GM18873 (cell line): Measurements from ENCODE around the gene AP5S1.
"Not testable (repeated sequence)": the region's sequence is repeated elsewhere in the genome, so short reads cannot be mapped to it uniquely, and the experiment has no call there.

ENCODE experiments used
- ATAC-seq: cut with Tn5 transposase; IDR thresholded peaks from one replicate; pipeline ENCODE4 v1.9.1; 2021; ENCODE audit warnings: mild to moderate bottlenecking, moderate library complexity, moderate number of reproducible peaks; ENCODE audit not compliant: unreplicated experiment, low FRiP score

Gene AP5S1

DNA sequence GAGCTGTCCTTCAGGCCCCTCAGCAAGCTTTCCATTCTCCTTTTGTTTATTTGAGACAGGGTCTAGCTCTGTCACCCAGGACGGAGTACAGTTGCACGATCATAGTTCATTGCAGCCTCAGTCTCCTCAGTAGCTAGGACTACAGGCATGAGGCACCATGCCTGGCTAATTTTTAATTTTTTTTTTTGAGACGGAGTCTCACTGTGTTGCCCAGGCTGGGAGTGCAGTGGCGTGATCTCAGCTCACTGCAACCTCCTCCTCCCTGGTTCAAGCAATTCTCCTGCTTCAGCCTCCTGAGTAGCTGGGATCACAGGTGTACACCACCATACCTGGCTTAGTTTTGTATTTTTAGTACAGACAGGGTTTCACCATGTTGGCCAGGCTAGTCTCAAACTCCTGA lies 31.1 kb upstream of the AP5S1 start:
- not testable (repeated sequence) for ATAC-seq

DNA sequence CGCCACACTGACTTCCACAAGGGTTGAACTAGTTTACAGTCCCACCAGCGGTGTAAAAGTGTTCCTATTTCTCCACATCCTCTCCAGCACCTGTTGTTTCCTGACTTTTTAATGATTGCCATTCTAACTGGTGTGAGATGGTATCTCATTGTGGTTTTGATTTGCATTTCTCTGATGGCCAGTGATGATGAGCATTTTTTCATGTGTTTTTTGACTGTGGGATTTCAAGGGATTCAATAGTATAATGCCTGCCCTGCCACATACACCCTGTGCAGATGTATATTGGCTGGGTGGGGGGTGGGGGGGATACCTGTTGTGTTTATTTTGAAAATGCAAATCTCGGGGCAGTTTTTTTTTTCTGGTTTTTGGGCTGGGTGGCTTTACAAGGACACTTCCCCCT lies 26.2 kb upstream of the AP5S1 start:
- not testable (repeated sequence) for ATAC-seq

DNA sequence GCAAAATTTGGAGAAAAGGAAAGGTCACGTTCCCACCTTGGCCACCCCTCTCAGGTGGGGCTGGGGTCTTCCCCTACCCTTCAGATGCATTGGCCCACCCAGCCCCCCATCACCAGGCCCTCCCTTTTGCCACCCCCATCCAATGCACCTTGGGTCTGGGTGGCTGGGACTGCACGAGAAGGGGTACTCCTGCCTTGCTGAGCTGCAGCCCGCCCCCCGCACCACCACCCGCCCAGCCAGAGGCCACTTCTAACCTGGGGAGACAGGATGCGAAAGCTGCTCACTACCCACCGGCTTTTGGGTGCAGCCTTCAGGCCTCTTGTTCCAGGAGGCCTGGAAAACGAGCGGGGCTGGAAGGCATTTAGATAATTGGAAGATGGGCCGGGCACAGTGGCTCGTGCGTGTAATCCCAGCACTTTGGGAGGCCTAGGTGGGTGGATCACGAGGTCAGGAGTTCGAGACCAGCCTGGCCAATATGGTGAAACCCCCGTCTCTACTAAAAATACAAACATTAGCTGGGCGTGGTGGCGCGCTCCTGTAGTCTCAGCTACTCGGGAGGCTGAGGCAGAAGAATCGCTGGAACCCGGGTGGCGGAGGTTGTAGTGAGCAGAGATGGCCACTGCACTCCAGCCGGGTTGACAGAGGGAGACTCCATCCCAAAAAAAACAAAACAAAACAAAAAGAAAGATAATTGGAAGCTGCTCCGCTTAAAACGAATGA lies 25.5 kb upstream of the AP5S1 start:
- no peak for ATAC-seq

DNA sequence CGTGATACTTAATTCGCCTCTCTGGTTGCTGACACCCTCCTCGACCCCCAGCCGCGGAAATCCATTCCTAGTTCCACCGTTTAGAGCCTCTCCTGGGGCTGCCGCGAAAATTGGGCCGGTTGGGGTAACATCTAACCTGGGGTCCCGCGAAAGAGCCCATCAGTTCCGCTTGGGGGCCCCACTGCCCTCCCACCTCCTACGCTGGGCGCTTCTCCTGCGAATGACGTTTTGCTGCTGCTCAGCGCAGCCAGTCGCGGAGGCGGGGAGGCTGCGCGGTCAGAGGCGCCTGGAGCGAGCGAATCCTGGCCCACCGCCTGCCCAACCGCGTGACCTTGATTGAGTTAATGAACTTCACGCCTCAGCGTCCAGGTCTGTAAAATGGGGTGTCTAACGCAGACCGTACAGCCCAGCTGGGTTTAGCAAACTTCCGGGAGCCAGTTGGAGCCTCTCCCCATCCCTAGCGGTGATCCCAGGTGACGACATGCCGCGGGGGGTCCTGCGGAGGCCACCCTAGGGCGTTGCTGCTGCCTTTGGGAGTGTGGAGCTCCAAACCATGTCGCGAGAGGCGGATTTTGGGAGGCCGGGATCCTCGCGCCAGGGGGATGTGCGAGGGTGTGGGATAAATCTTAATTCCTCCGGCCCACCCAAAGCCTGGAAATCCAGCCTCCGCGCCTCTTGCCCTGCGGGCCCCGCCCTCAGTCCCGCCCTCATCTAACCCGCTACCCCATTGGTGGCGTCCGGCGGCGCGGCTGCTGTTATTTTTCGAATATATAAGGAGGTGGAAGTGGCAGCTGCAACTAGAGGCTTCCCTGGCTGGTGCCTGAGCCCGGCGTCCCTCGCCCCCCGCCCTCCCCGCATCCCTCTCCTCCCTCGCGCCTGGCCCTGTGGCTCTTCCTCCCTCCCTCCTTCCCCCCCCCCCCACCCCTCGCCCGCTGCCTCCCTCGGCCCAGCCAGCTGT lies 24.6 kb upstream of the AP5S1 start, which contains the start of gene CDC25B:
Gene CDC25B (plus strand): TSS at position 800 of the 958 bp plus-strand sequence. CDS start 222 bp downstream, outside the sequence.
- ATAC-seq = peak; percentile 44

DNA sequence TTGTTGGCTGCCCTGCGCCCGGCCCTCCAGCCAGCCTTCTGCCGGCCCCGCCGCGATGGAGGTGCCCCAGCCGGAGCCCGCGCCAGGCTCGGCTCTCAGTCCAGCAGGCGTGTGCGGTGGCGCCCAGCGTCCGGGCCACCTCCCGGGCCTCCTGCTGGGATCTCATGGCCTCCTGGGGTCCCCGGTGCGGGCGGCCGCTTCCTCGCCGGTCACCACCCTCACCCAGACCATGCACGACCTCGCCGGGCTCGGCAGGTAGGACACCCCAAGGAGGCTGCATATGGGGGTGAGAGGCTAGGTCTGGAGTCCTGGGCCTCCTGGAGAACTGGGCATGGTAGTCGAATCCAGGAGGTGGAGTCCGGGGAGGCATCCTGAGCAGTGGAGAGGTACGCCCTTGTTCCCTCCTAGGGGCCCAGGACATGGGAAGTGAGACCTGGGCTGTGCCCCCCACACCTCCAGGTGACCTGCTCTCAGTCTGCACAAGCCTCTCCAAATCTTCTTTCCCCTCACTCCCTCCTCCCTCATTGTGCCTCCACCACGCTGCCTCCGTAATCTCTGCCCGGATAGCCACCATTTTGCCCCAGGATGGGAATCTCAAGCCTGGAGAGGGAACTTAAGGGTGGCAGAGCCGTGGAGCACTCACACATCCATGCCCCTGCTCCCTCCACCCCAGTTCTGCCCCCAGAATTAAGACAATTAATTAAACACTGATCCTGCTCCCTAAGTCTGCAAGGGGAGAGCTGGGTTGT lies 23.7 kb upstream of the AP5S1 start:
- no peak for ATAC-seq

DNA sequence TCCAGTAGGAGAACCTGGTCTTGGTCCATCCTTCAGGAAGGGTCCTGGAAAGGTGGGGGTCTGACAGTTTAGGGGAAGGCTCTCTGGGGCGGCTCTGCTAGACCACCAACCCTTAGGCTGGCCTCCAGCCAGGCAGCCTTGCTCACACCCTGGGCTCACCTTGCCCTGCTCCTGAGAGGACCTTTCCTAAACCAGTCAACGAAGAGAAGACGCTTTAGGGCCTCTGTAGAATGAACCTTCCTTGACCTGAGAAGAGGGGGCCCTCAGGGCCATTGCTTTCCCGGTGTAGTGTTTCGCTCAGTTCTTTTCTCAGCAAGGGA lies 23.2 kb upstream of the AP5S1 start:
- no peak for ATAC-seq

GRCh38 chr20:3797592-3798372 lies 22.6 kb upstream of the AP5S1 start:
- no peak for ATAC-seq

- no peak for ATAC-seq
Observed at GRCh38 chr20:3798373-3798768, 22.0 kb upstream of the AP5S1 start.

- no peak for ATAC-seq
Observed at GRCh38 chr20:3798908-3799248, 21.5 kb upstream of the AP5S1 start.

- no peak for ATAC-seq
Observed at GRCh38 chr20:3800256-3800877, 20.0 kb upstream of the AP5S1 start.

- no peak for ATAC-seq
Observed at GRCh38 chr20:3800878-3801260, 19.5 kb upstream of the AP5S1 start.

DNA sequence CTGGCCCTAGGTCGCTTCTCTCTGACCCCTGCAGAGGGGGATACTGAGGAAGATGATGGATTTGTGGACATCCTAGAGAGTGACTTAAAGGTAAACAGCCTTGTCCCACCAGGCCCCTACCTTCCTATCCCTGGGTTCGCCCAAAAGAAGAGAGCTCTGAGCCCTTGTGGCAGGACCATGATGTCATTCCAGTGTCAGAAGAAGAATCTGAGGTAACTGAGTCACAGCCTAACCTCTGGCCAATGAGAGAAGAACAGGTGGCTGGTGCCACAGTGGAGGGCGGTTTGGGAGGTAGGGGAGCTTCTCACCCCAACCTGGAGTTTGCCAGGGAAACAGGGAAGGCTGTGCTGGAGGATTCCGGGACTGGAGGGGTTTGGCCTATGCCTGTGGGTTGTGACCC lies 19.0 kb upstream of the AP5S1 start:
- no peak for ATAC-seq

DNA sequence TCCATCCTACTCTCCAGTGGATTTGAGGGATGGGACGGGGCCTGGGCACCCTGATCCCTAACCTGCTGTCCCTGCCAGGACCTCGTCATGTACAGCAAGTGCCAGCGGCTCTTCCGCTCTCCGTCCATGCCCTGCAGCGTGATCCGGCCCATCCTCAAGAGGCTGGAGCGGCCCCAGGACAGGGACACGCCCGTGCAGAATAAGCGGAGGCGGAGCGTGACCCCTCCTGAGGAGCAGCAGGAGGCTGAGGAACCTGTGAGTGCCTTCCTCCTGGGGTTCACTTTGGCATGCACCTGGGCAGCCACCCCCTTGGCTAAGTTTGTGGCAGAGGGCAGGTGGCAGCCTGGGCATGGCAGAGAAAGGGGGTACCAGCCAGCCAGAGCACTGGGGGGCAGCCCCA lies 18.5 kb upstream of the AP5S1 start:
- no peak for ATAC-seq

DNA sequence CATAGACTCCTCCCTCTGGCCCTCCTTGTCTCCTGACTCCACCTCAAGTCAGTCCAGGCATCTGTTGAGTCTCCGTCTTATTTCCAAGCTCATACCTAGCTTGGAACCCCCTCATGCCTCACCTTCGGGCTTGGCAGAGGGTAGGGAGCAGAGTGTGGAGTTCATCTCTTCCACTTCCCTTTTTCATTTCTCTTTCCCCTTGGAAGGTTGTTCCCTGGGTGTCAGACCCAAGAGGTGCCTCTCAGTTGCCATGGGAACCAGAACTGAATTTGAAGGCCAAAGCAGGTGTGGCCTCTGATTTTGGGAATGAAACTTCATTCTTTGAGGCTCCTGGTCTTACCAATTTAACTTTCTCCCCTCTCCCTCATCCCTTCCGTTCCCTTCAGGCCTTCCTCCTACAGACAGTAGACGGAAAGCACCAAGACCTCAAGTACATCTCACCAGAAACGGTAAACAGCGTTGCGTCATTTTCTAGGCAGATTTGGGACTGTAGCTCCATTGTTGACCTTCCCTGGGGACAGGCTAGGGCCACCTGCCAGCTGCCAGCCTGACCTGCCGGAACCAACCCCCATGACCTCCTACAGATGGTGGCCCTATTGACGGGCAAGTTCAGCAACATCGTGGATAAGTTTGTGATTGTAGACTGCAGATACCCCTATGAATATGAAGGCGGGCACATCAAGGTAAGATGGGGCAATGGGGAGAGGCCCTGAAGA lies 17.7 kb upstream of the AP5S1 start:
- ATAC-seq = no peak

- no peak for ATAC-seq
Observed at GRCh38 chr20:3803289-3803688, 17.1 kb upstream of the AP5S1 start.

GRCh38 chr20:3803854-3804253 lies 16.5 kb upstream of the AP5S1 start:
- no peak for ATAC-seq

- ATAC-seq = no peak
Observed at GRCh38 chr20:3804254-3804751, 16.0 kb upstream of the AP5S1 start.

DNA sequence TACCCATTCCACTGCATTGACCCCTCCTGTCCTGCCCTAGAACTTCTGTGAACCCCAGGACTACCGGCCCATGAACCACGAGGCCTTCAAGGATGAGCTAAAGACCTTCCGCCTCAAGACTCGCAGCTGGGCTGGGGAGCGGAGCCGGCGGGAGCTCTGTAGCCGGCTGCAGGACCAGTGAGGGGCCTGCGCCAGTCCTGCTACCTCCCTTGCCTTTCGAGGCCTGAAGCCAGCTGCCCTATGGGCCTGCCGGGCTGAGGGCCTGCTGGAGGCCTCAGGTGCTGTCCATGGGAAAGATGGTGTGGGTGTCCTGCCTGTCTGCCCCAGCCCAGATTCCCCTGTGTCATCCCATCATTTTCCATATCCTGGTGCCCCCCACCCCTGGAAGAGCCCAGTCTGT lies 15.6 kb upstream of the AP5S1 start:
- ATAC-seq = no peak

DNA sequence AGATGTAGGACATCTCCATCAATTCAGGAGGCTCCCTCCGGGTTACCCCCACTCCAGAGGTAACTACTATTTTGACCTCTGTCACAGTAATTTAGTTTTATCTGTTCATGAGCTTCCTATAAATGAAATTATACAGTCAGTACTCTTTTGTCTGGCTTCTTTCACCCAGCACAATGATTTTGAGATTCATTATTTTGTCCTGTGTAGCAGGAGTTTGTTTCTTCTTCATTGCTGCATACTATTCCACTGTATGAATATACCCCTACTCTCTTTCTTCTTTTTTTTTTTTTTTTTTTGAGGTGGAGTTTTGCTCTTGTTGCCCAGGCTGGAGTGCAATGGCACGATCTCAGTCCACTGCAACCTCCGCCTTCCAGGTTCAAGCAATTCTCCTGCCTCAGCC lies 11.8 kb upstream of the AP5S1 start:
- no peak for ATAC-seq
